GM18873 (cell line): Measurements from ENCODE around the gene OGN.
"Not testable (repeated sequence)": the region's sequence is repeated elsewhere in the genome, so short reads cannot be mapped to it uniquely, and the experiment has no call there.

ENCODE experiments used
- ATAC-seq: cut with Tn5 transposase; IDR thresholded peaks from one replicate; pipeline ENCODE4 v1.9.1; 2021; ENCODE audit warnings: mild to moderate bottlenecking, moderate library complexity, moderate number of reproducible peaks; ENCODE audit not compliant: unreplicated experiment, low FRiP score

Gene OGN

GRCh38 chr9:92404042-92404836 lies at the start of gene OGN:
Gene OGN, minus strand, starts transcription at chr9:92404578. Its CDS starts 1,171 bp downstream, at chr9:92403407.
- no peak for ATAC-seq

- no peak for ATAC-seq
Measured at GRCh38 chr9:92446536-92446935, 42.2 kb upstream of the OGN start.

GRCh38 chr9:92444841-92445240 lies 40.5 kb upstream of the OGN start:
- no peak for ATAC-seq

- ATAC-seq: no peak
Measured at GRCh38 chr9:92440751-92441046, 36.3 kb upstream of the OGN start.

- no peak for ATAC-seq
Measured at GRCh38 chr9:92439921-92440750, 35.8 kb upstream of the OGN start.

- no peak for ATAC-seq
Measured at GRCh38 chr9:92438900-92439526, 34.6 kb upstream of the OGN start.

GRCh38 chr9:92435263-92435662 lies 30.9 kb upstream of the OGN start:
- no peak for ATAC-seq

- ATAC-seq: no peak
Measured at GRCh38 chr9:92432972-92433548, 28.7 kb upstream of the OGN start.

GRCh38 chr9:92432350-92432749 lies 28.0 kb upstream of the OGN start:
- ATAC-seq: no peak

GRCh38 chr9:92429836-92430235 lies 25.5 kb upstream of the OGN start:
- no peak for ATAC-seq

GRCh38 chr9:92426501-92427145 lies 22.2 kb upstream of the OGN start:
- ATAC-seq: no peak

GRCh38 chr9:92425474-92425873 lies 21.1 kb upstream of the OGN start:
- ATAC-seq: no peak

GRCh38 chr9:92424340-92424739 lies 20.0 kb upstream of the OGN start, which contains the start of gene OMD:
Gene OMD, minus strand, starts transcription at chr9:92424471. Its CDS starts 6,913 bp downstream, at chr9:92417558.
- no peak for ATAC-seq

GRCh38 chr9:92423612-92424011 lies 19.2 kb upstream of the OGN start:
- ATAC-seq: no peak

GRCh38 chr9:92422611-92423338 lies 18.4 kb upstream of the OGN start:
- no peak for ATAC-seq

GRCh38 chr9:92414566-92414965 lies 10.2 kb upstream of the OGN start:
- no peak for ATAC-seq

- not testable (repeated sequence) for ATAC-seq
Measured at GRCh38 chr9:92411157-92411556, 6.8 kb upstream of the OGN start.

- no peak for ATAC-seq
Measured at GRCh38 chr9:92408747-92409478, 4.5 kb upstream of the OGN start.

GRCh38 chr9:92407818-92408217 lies 3.4 kb upstream of the OGN start:
- no peak for ATAC-seq
